ENCODE results near the gene MMS19.

The MMS19 gene

GRCh38 chr10:97520520-97520919 is 22.3 kb upstream of the MMS19 start:
- no peak for TF ChIP-seq Cebpa-rat (IDR thresholded peaks at IDR 0.05)
- Histone ChIP-seq H3K4me1 (peaks cover 31 to 46% (median 39%) of the 10 kb centered on the region in 10 experiments), H3K36me3 (no peaks in the 10 kb centered on the region; a peak in 1 of 22 replicates), H3K4me2 (0 out of 22 replicates have a peak overlapping the region, but pooled peaks of 1 of the 11 experiments have one; percentile 64), H3K4me3 (no peak overlapping the region), H3K27ac (no peak overlapping the region), H3K27me3 (no peaks in the 10 kb centered on the region), H3K9ac (no peak overlapping the region), H3K9me3 (replicated peaks in 1 of 11) (no peaks in the 10 kb centered on the region), H4K20me1 (peaks cover 0 to 99% (median 10%) of the 10 kb centered on the region in 11 experiments; a peak in 10 of 22 replicates)

GRCh38 chr10:97519342-97519741 is 21.1 kb upstream of the MMS19 start:
- Histone ChIP-seq H4K20me1 (peaks cover 0 to 98% (median 10%) of the 10 kb centered on the region in 11 experiments; a peak in 10 of 22 replicates), H3K9me3 (replicated peaks in 1 of 11) (no peaks in the 10 kb centered on the region), H3K36me3 (no peaks in the 10 kb centered on the region; a peak in 1 of 22 replicates), H3K4me2 (peak overlapping the region; percentile 48 to 82 (median 61); a peak in 21 of 22 replicates), H3K9ac (no peak overlapping the region), H3K27me3 (no peaks in the 10 kb centered on the region), H3K27ac (no peak overlapping the region), H3K4me1 (peaks cover 31 to 46% (median 39%) of the 10 kb centered on the region in 10 experiments), H3K4me3 (no peak overlapping the region)
- no peak for TF ChIP-seq Cebpa-rat (IDR thresholded peaks at IDR 0.05)

GRCh38 chr10:97518301-97519043 is 20.2 kb upstream of the MMS19 start:
- no peaks in the 10 kb centered on the region; a peak in 1 of 22 replicates for H3K36me3 ChIP-seq
- H3K4me2 ChIP-seq = peak overlapping the region; percentile 48 to 82 (median 61)
- peak overlapping the region in 1 of 11 experiments; percentile 10; a peak in 2 of 22 replicates for H3K27ac ChIP-seq
- H3K9ac ChIP-seq = peak overlapping the region in 1 of 11 experiments; percentile 39; a peak in 1 of 22 replicates
- no peak overlapping the region for H3K4me3 ChIP-seq
- H3K27me3 ChIP-seq = no peaks in the 10 kb centered on the region
- H3K4me1 ChIP-seq = peaks cover 33 to 46% (median 39%) of the 10 kb centered on the region in 10 experiments
- H4K20me1 ChIP-seq = peaks cover 0 to 98% (median 10%) of the 10 kb centered on the region in 11 experiments; a peak in 10 of 22 replicates
- no peaks in the 10 kb centered on the region for H3K9me3 ChIP-seq (replicated peaks in 1 of 11)
- no peak for TF ChIP-seq Cebpa-rat (IDR thresholded peaks at IDR 0.05)

- Histone ChIP-seq H3K9ac (peak overlapping the region in 3 of 11 experiments; percentile 2 to 39 (median 5); a peak in 2 of 22 replicates), H3K4me3 (no peak overlapping the region), H3K27me3 (no peaks in the 10 kb centered on the region), H3K27ac (peak overlapping the region in 1 of 11 experiments; percentile 10; a peak in 2 of 22 replicates), H3K4me2 (peak overlapping the region; percentile 48 to 82 (median 61)), H3K36me3 (no peaks in the 10 kb centered on the region; a peak in 1 of 22 replicates), H4K20me1 (peaks cover 0 to 97% (median 10%) of the 10 kb centered on the region in 11 experiments; a peak in 10 of 22 replicates), H3K9me3 (replicated peaks in 1 of 11) (no peaks in the 10 kb centered on the region), H3K4me1 (peaks cover 33 to 46% (median 39%) of the 10 kb centered on the region in 10 experiments)
- TF ChIP-seq Cebpa-rat (IDR thresholded peaks at IDR 0.05) = no peak
Observed at GRCh38 chr10:97517778-97518300, 19.6 kb upstream of the MMS19 start.

GRCh38 chr10:97517096-97517750 is 19.0 kb upstream of the MMS19 start:
- TF ChIP-seq Cebpa-rat (IDR thresholded peaks at IDR 0.05) = no peak
- H3K36me3 ChIP-seq = no peaks in the 10 kb centered on the region; a peak in 1 of 22 replicates
- H3K27me3 ChIP-seq = no peaks in the 10 kb centered on the region
- H4K20me1 ChIP-seq = peaks cover 0 to 97% (median 10%) of the 10 kb centered on the region in 11 experiments; a peak in 10 of 22 replicates
- no peak overlapping the region for H3K4me3 ChIP-seq
- peak overlapping the region; percentile 48 to 82 (median 61); a peak in 21 of 22 replicates for H3K4me2 ChIP-seq
- H3K9me3 ChIP-seq (replicated peaks in 1 of 11) = no peaks in the 10 kb centered on the region
- peak overlapping the region in 1 of 11 experiments; percentile 2; a peak in 1 of 22 replicates for H3K9ac ChIP-seq
- H3K4me1 ChIP-seq = peaks cover 33 to 41% (median 36%) of the 10 kb centered on the region in 10 experiments
- H3K27ac ChIP-seq = no peak overlapping the region

GRCh38 chr10:97515271-97515978 is 17.2 kb upstream of the MMS19 start:
- Histone ChIP-seq H3K9ac (no peak overlapping the region), H3K4me2 (no peak overlapping the region), H3K27me3 (no peaks in the 10 kb centered on the region), H3K4me1 (peaks cover 31 to 37% (median 35%) of the 10 kb centered on the region in 10 experiments), H3K27ac (no peak overlapping the region), H3K36me3 (no peaks in the 10 kb centered on the region), H4K20me1 (peaks cover 0 to 97% (median 7%) of the 10 kb centered on the region in 11 experiments; a peak in 9 of 22 replicates), H3K4me3 (no peak overlapping the region), H3K9me3 (replicated peaks in 1 of 11) (no peaks in the 10 kb centered on the region)
- no peak for TF ChIP-seq Cebpa-rat (IDR thresholded peaks at IDR 0.05)

- no peak overlapping the region for H3K4me2 ChIP-seq
- TF ChIP-seq Cebpa-rat (IDR thresholded peaks at IDR 0.05) = no peak
- no peaks in the 10 kb centered on the region for H3K27me3 ChIP-seq
- no peaks in the 10 kb centered on the region for H3K9me3 ChIP-seq (replicated peaks in 1 of 11)
- H3K36me3 ChIP-seq = no peaks in the 10 kb centered on the region
- H4K20me1 ChIP-seq = peaks cover 0 to 95% (median 7%) of the 10 kb centered on the region in 11 experiments; a peak in 9 of 22 replicates
- no peak overlapping the region for H3K27ac ChIP-seq
- no peak overlapping the region for H3K9ac ChIP-seq
- H3K4me3 ChIP-seq = no peak overlapping the region
- H3K4me1 ChIP-seq = peaks cover 21 to 33% (median 26%) of the 10 kb centered on the region in 10 experiments
Observed at GRCh38 chr10:97514344-97514743, 16.1 kb upstream of the MMS19 start.

- peaks cover 0 to 95% (median 2%) of the 10 kb centered on the region in 11 experiments; a peak in 9 of 22 replicates for H4K20me1 ChIP-seq
- no peaks in the 10 kb centered on the region for H3K36me3 ChIP-seq
- no peaks in the 10 kb centered on the region for H3K27me3 ChIP-seq
- no peak overlapping the region for H3K4me2 ChIP-seq
- H3K27ac ChIP-seq = no peak overlapping the region
- TF ChIP-seq Cebpa-rat (IDR thresholded peaks at IDR 0.05) = no peak
- H3K9ac ChIP-seq = no peak overlapping the region
- no peak overlapping the region for H3K4me3 ChIP-seq
- peaks cover 8 to 21% (median 13%) of the 10 kb centered on the region in 10 experiments for H3K4me1 ChIP-seq
- H3K9me3 ChIP-seq (replicated peaks in 1 of 11) = no peaks in the 10 kb centered on the region
Observed at GRCh38 chr10:97512993-97513392, 14.8 kb upstream of the MMS19 start.

All from BLaER1 treated with 17β-estradiol and CSF1 and Interleukin-3, amounts not matched to agents 10 nM and 100 nM (cell line).